GM19193 (cell line): ENCODE results near the gene SLC9A3.

Source experiments
- POLR2A ChIP-seq: IDR thresholded peaks from 4 replicates; pipeline ENCODE4 v1.6.1; 2011; ENCODE audit not compliant: insufficient read depth, insufficient read length; ENCODE audit errors: extremely low read depth

Gene SLC9A3

GRCh38 chr5:543755-544674 lies 19.8 kb upstream of the SLC9A3 start:
- TF ChIP-seq POLR2A: no peak

GRCh38 chr5:543351-543750 lies 19.1 kb upstream of the SLC9A3 start:
- TF ChIP-seq POLR2A: no peak

- no peak for TF ChIP-seq POLR2A
Observed at GRCh38 chr5:542319-543311, 18.4 kb upstream of the SLC9A3 start.

GRCh38 chr5:541539-542318 lies 17.5 kb upstream of the SLC9A3 start:
- TF ChIP-seq POLR2A: no peak

- no peak for TF ChIP-seq POLR2A
Observed at GRCh38 chr5:540906-541538, 16.8 kb upstream of the SLC9A3 start.

GRCh38 chr5:540071-540905 lies 16.0 kb upstream of the SLC9A3 start:
- no peak for TF ChIP-seq POLR2A

GRCh38 chr5:539469-540070 lies 15.3 kb upstream of the SLC9A3 start:
- TF ChIP-seq POLR2A: no peak

GRCh38 chr5:538801-539468 lies 14.7 kb upstream of the SLC9A3 start:
- no peak for TF ChIP-seq POLR2A

GRCh38 chr5:538271-538771 lies 14.1 kb upstream of the SLC9A3 start:
- TF ChIP-seq POLR2A: no peak

- no peak for TF ChIP-seq POLR2A
Observed at GRCh38 chr5:537621-538071, 13.4 kb upstream of the SLC9A3 start.

GRCh38 chr5:537098-537497 lies 12.8 kb upstream of the SLC9A3 start:
- TF ChIP-seq POLR2A: no peak
